Astrocyte (in vitro differentiated cells and primary cell): ENCODE data around the gene PDLIM5.

Experiments used
- CTCF ChIP-seq: IDR thresholded peaks from 2 replicates; pipeline ENCODE4 v1.5.1; 2011; ENCODE audit warnings: low read depth, mild to moderate bottlenecking, inconsistent platforms, low read length, moderate library complexity; ENCODE audit not compliant: insufficient read depth
- EZH2 ChIP-seq: IDR thresholded peaks from 2 replicates; pipeline ENCODE4 v1.6.1; 2012; ENCODE audit warnings: mild to moderate bottlenecking, low read length, inconsistent platforms; ENCODE audit not compliant: insufficient read depth

GRCh38 chr4:94491322-94491721 is 39.6 kb downstream of the PDLIM5 start:
- TF ChIP-seq CTCF = no peak
- no peak for TF ChIP-seq EZH2
